MM.1S (cell line): ENCODE results near the gene DISP3.

Experiments
- DNase-seq: peaks from one replicate; pipeline ENCODE4 v3.0.0-alpha.2; 2015
- H2AFZ ChIP-seq: fragments of 300-600 bp; sonication (generic); 2 replicates; pipeline ENCODE4 v1.6.0; 2016; ENCODE audit warnings: antibody characterized with exemption, low read length
- H3F3A ChIP-seq: fragments of 300-600 bp; sonication (generic); 2 replicates; pipeline ENCODE4 v1.6.1; 2016; ENCODE audit warnings: mild to moderate bottlenecking, antibody characterized with exemption, low read length, moderate library complexity, mixed read lengths; ENCODE audit not compliant: insufficient read depth
- H3K27ac ChIP-seq: fragments of 300-600 bp; sonication (generic); 2 replicates; pipeline ENCODE4 v1.5.1; 2016; ENCODE audit warnings: mild to moderate bottlenecking, low read length
- H3K27me3 ChIP-seq: fragments of 300-600 bp; sonication (generic); replicated peaks from 2 replicates; pipeline ENCODE4 v1.6.0; 2016; ENCODE audit warnings: low read length; ENCODE audit not compliant: insufficient read depth
- H3K36me3 ChIP-seq: fragments of 300-600 bp; sonication (generic); replicated peaks from 2 replicates; pipeline ENCODE4 v1.6.1; 2016; ENCODE audit warnings: mild to moderate bottlenecking, low read length, mixed read lengths; ENCODE audit not compliant: insufficient read depth
- H3K4me1 ChIP-seq: fragments of 300-600 bp; sonication (generic); 2 replicates; pipeline ENCODE4 v1.6.1; 2016; ENCODE audit warnings: low read length, mixed read lengths
- H3K4me2 ChIP-seq: fragments of 300-600 bp; sonication (generic); 2 replicates; pipeline ENCODE4 v1.6.0; 2016; ENCODE audit warnings: low read depth, low read length
- H3K4me3 ChIP-seq: fragments of 300-600 bp; sonication (generic); 2 replicates; pipeline ENCODE4 v1.5.1; 2016; ENCODE audit warnings: low read length, mixed read lengths
- H3K79me2 ChIP-seq: fragments of 300-600 bp; sonication (generic); 2 replicates; pipeline ENCODE4 v1.6.1; 2016; ENCODE audit warnings: mixed run types, low read length, mixed read lengths
- H3K9ac ChIP-seq: fragments of 300-600 bp; sonication (generic); 2 replicates; pipeline ENCODE4 v1.6.1; 2016; ENCODE audit warnings: low read length, mixed read lengths
- H3K9me2 ChIP-seq: fragments of 300-600 bp; sonication (generic); replicated peaks from 2 replicates; pipeline ENCODE4 v1.6.1; 2016; ENCODE audit warnings: mild to moderate bottlenecking, low read length, mixed read lengths; ENCODE audit not compliant: insufficient read depth
- H3K9me3 ChIP-seq: fragments of 300-600 bp; sonication (generic); replicated peaks from 2 replicates; pipeline ENCODE4 v1.6.1; 2016; ENCODE audit warnings: mild to moderate bottlenecking, low read length, mixed read lengths; ENCODE audit not compliant: insufficient read depth
- H4K20me1 ChIP-seq: fragments of 300-600 bp; sonication (generic); 2 replicates; pipeline ENCODE4 v1.6.1; 2016; ENCODE audit warnings: mild to moderate bottlenecking, low read length, moderate library complexity, mixed read lengths; ENCODE audit not compliant: insufficient read depth
- CTCF ChIP-seq: fragments of 300-600 bp; sonication (generic); IDR thresholded peaks from 2 replicates; pipeline ENCODE4 v1.5.1; 2016; ENCODE audit warnings: antibody characterized with exemption, low read length, mixed read lengths
- EZH2 ChIP-seq: fragments of 300-600 bp; sonication (generic); optimal IDR thresholded peaks from 2 replicates; pipeline ENCODE3; 2017; ENCODE audit warnings: low read depth, mild to moderate bottlenecking, antibody characterized with exemption, low read length, mixed read lengths
- EZH2phosphoT487 ChIP-seq: fragments of 300-600 bp; sonication (generic); IDR thresholded peaks from 2 replicates; pipeline ENCODE4 v1.6.1; 2018; ENCODE audit warnings: antibody characterized with exemption, low read length

Gene DISP3

GRCh38 chr1:11543392-11543791, 64.4 kb downstream of the DISP3 start:
- Histone ChIP-seq H3K79me2 (no peaks in the 10 kb centered on the region), H2AFZ (no peak overlapping the region), H3K4me3 (no peak overlapping the region), H4K20me1 (no peaks in the 10 kb centered on the region), H3K9me2 (no peaks in the 10 kb centered on the region), H3F3A (no peaks in the 10 kb centered on the region), H3K36me3 (no peaks in the 10 kb centered on the region), H3K27me3 (peaks cover 86% of the 10 kb centered on the region), H3K4me1 (no peaks in the 10 kb centered on the region), H3K9me3 (no peaks in the 10 kb centered on the region), H3K27ac (no peak overlapping the region), H3K9ac (no peak overlapping the region), H3K4me2 (no peak overlapping the region)
- no peak for DNase-seq
- TF ChIP-seq EZH2 (no peak), CTCF (no peak), EZH2phosphoT487 (no peak)

- H3K9me2 ChIP-seq = no peaks in the 10 kb centered on the region
- TF ChIP-seq CTCF (no peak), EZH2 (no peak), EZH2phosphoT487 (no peak)
- no peak overlapping the region for H3K27ac ChIP-seq
- no peaks in the 10 kb centered on the region for H3K36me3 ChIP-seq
- H3K27me3 ChIP-seq = peaks cover 86% of the 10 kb centered on the region
- no peak overlapping the region for H2AFZ ChIP-seq
- H3K4me2 ChIP-seq = no peak overlapping the region
- no peaks in the 10 kb centered on the region for H3K79me2 ChIP-seq
- no peak overlapping the region for H3K9ac ChIP-seq
- H3F3A ChIP-seq = no peaks in the 10 kb centered on the region
- H3K4me1 ChIP-seq = no peaks in the 10 kb centered on the region
- DNase-seq = no peak
- H4K20me1 ChIP-seq = no peaks in the 10 kb centered on the region
- no peaks in the 10 kb centered on the region for H3K9me3 ChIP-seq
- H3K4me3 ChIP-seq = no peak overlapping the region
Measured at GRCh38 chr1:11543796-11544195, 64.8 kb downstream of the DISP3 start.

GRCh38 chr1:11546456-11546855, 67.5 kb downstream of the DISP3 start:
- Histone ChIP-seq H3K4me1 (no peaks in the 10 kb centered on the region), H2AFZ (no peak overlapping the region), H3K27me3 (peaks cover 75% of the 10 kb centered on the region), H3K4me2 (no peak overlapping the region), H3K27ac (no peak overlapping the region), H3K4me3 (no peak overlapping the region), H3K9ac (no peak overlapping the region), H3K9me2 (no peaks in the 10 kb centered on the region), H3K36me3 (no peaks in the 10 kb centered on the region), H3K9me3 (no peaks in the 10 kb centered on the region), H3F3A (no peaks in the 10 kb centered on the region), H4K20me1 (no peaks in the 10 kb centered on the region), H3K79me2 (no peaks in the 10 kb centered on the region)
- TF ChIP-seq CTCF = no peak
- TF ChIP-seq EZH2 = no peak
- TF ChIP-seq EZH2phosphoT487 = no peak
- no peak for DNase-seq
